ENCODE measurements around the gene CACNA2D2.

The CACNA2D2 gene

DNA sequence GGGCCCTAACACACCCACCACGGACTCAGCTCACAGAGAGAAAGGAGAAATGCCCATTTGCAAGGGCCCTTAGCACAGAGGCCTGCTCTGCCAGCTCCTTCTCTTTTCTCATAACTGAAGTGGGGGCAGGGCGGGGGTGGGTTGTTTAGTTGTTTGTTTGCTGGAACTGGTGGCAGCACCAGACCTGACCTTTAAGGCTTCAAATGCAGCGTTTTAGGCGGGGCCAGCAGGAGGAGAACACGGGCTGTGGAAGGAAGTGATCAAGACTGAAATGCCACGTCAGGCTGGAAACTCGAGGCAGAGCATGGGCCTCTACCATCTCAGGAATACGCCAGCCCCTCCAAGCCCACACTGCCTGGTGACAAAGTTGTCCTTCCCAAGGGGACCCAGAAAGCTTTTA, 9.3 kb downstream of the CACNA2D2 start:
- Histone ChIP-seq H3K4me3 (replicated peaks; ENCODE audit: insufficient read depth, low read length) (no peak overlapping the region), H3K27ac (replicated peaks) (no peak overlapping the region), H3K27me3 (ENCODE audit: insufficient read depth, poor library complexity, severe bottlenecking) (no peaks in the 10 kb centered on the region)
- DNase-seq (ENCODE audit: low read depth in 1 of 2, low spot score in 1 of 2), result no peak
- TF ChIP-seq POLR2AphosphoS5 (IDR thresholded peaks at IDR 0.05; ENCODE audit: low read depth) (no peak), GABPA (IDR thresholded peaks at IDR 0.05; ENCODE audit: low read depth) (no peak), SPI1 (IDR thresholded peaks at IDR 0.05; ENCODE audit: borderline replicate concordance, low read depth) (no peak)
- TF ChIP-seq, protein P1, sequence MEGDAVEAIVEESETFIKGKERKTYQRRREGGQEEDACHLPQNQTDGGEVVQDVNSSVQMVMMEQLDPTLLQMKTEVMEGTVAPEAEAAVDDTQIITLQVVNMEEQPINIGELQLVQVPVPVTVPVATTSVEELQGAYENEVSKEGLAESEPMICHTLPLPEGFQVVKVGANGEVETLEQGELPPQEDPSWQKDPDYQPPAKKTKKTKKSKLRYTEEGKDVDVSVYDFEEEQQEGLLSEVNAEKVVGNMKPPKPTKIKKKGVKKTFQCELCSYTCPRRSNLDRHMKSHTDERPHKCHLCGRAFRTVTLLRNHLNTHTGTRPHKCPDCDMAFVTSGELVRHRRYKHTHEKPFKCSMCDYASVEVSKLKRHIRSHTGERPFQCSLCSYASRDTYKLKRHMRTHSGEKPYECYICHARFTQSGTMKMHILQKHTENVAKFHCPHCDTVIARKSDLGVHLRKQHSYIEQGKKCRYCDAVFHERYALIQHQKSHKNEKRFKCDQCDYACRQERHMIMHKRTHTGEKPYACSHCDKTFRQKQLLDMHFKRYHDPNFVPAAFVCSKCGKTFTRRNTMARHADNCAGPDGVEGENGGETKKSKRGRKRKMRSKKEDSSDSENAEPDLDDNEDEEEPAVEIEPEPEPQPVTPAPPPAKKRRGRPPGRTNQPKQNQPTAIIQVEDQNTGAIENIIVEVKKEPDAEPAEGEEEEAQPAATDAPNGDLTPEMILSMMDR (IDR thresholded peaks at IDR 0.05; ENCODE audit: insufficient read depth, low read length), result no peak
- TF ChIP-seq, protein P2, sequence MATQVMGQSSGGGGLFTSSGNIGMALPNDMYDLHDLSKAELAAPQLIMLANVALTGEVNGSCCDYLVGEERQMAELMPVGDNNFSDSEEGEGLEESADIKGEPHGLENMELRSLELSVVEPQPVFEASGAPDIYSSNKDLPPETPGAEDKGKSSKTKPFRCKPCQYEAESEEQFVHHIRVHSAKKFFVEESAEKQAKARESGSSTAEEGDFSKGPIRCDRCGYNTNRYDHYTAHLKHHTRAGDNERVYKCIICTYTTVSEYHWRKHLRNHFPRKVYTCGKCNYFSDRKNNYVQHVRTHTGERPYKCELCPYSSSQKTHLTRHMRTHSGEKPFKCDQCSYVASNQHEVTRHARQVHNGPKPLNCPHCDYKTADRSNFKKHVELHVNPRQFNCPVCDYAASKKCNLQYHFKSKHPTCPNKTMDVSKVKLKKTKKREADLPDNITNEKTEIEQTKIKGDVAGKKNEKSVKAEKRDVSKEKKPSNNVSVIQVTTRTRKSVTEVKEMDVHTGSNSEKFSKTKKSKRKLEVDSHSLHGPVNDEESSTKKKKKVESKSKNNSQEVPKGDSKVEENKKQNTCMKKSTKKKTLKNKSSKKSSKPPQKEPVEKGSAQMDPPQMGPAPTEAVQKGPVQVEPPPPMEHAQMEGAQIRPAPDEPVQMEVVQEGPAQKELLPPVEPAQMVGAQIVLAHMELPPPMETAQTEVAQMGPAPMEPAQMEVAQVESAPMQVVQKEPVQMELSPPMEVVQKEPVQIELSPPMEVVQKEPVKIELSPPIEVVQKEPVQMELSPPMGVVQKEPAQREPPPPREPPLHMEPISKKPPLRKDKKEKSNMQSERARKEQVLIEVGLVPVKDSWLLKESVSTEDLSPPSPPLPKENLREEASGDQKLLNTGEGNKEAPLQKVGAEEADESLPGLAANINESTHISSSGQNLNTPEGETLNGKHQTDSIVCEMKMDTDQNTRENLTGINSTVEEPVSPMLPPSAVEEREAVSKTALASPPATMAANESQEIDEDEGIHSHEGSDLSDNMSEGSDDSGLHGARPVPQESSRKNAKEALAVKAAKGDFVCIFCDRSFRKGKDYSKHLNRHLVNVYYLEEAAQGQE (IDR thresholded peaks at IDR 0.05; ENCODE audit: insufficient replicate concordance, low read depth), result no peak

DNA sequence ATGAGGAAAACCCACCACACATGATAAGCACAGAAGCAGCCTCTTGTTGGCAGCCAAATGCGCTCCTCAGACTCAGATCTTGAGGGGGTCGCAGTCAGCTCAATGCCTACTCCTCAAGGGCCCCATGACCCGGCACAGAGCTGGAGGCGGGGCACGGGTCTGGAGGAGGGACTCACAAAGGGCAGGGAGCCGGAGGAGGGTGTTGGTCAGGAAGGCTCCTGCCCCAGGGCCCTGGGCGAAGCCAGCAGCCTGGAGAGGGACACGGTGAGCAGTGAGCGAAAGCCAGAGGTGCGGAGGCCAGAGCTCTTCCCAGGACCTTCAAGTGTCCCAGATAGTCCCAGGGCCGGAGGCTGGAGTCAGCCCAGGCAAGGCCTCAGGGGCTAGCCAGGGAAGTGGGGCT, 9.8 kb downstream of the CACNA2D2 start:
- H3K27ac ChIP-seq (replicated peaks), result no peak overlapping the region
- TF ChIP-seq, protein P1 (IDR thresholded peaks at IDR 0.05; ENCODE audit: insufficient read depth, low read length), result no peak
- no peaks in the 10 kb centered on the region for H3K27me3 ChIP-seq (ENCODE audit: insufficient read depth, poor library complexity, severe bottlenecking)
- H3K4me3 ChIP-seq (replicated peaks; ENCODE audit: insufficient read depth, low read length), result no peak overlapping the region
- no peak for DNase-seq (ENCODE audit: low read depth in 1 of 2, low spot score in 1 of 2)

DNA sequence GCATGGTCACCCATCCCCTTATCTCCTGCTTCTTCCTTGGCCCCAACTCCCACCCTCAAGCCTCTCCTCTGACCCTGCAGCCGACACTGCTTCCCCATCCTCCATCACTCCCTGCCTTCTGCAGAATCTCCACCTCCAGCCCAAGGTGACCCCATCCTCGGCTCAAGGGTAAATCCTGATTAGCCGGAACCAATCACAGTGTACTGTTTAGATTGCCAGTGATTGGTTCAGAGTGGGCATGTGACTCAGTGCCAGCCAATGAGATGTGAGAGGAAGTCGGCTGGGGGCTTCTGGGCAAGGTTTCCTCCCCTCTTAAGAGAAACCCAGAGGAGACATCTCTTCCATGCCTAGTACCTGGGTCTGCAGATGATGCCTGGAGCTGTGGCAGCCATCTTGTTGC, 10.3 kb downstream of the CACNA2D2 start:
- Histone ChIP-seq H3K4me3 (replicated peaks; ENCODE audit: insufficient read depth, low read length) (no peak overlapping the region), H3K27ac (replicated peaks) (no peak overlapping the region), H3K27me3 (ENCODE audit: insufficient read depth, poor library complexity, severe bottlenecking) (no peaks in the 10 kb centered on the region)
- TF ChIP-seq SPI1 (IDR thresholded peaks at IDR 0.05; ENCODE audit: borderline replicate concordance, low read depth), result no peak
- TF ChIP-seq POLR2AphosphoS5 (IDR thresholded peaks at IDR 0.05; ENCODE audit: low read depth), result no peak
- TF ChIP-seq, protein P1 (IDR thresholded peaks at IDR 0.05; ENCODE audit: insufficient read depth, low read length), result no peak
- TF ChIP-seq, protein P2 (IDR thresholded peaks at IDR 0.05; ENCODE audit: insufficient replicate concordance, low read depth), result no peak
- TF ChIP-seq GABPA (IDR thresholded peaks at IDR 0.05; ENCODE audit: low read depth), result no peak
- DNase-seq (ENCODE audit: low read depth in 1 of 2, low spot score in 1 of 2), result no peak

DNA sequence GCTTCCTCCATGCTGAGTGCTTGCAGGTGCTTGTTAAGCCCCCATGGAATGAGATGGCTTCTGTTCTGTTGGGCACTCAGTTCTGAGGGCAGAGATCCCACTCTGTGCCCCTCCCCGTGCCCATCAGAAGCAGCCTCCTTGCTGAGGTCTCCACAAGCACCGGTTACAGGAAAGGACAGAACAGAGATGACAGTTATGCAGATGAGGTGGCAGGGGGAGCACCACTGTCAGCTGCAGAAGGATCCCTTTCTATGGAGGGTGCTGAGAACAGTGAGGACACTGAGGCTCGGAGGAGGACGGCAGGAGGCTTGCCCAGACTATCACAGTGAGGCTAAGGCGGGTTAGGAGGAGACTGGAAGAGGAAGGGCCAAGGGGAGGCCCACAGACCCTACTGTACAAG, 12.4 kb downstream of the CACNA2D2 start:
- H3K27ac ChIP-seq (replicated peaks), result no peak overlapping the region
- H3K27me3 ChIP-seq (ENCODE audit: insufficient read depth, poor library complexity, severe bottlenecking), result no peaks in the 10 kb centered on the region
- no peak overlapping the region for H3K4me3 ChIP-seq (replicated peaks; ENCODE audit: insufficient read depth, low read length)
- TF ChIP-seq POLR2AphosphoS5 (IDR thresholded peaks at IDR 0.05; ENCODE audit: low read depth) (no peak), SPI1 (IDR thresholded peaks at IDR 0.05; ENCODE audit: borderline replicate concordance, low read depth) (no peak), GABPA (IDR thresholded peaks at IDR 0.05; ENCODE audit: low read depth) (no peak)
- TF ChIP-seq, protein P1 (IDR thresholded peaks at IDR 0.05; ENCODE audit: insufficient read depth, low read length), result no peak
- TF ChIP-seq, protein P2 (IDR thresholded peaks at IDR 0.05; ENCODE audit: insufficient replicate concordance, low read depth), result no peak
- DNase-seq (ENCODE audit: low read depth in 1 of 2, low spot score in 1 of 2), result no peak
